ENCODE results near the gene TEX14.
A peak's percentile ranks its signal among the peaks of the same experiment; 100 is the strongest.
"Not testable (repeated sequence)": the region's sequence is repeated elsewhere in the genome, so short reads cannot be mapped to it uniquely, and the experiment has no call there.

TEX14 gene

GRCh38 chr17:58556833-58557250, 135.0 kb downstream of the TEX14 start:
- no peak for DNase-seq

- not testable (repeated sequence) for DNase-seq
Measured at GRCh38 chr17:58555109-58555508, 136.7 kb downstream of the TEX14 start.

- no peak for DNase-seq
Measured at GRCh38 chr17:58541249-58541648, 150.6 kb downstream of the TEX14 start.

GRCh38 chr17:58539698-58540097, 152.1 kb downstream of the TEX14 start:
- no peak for DNase-seq

GRCh38 chr17:58538811-58539409, 152.9 kb downstream of the TEX14 start:
- DNase-seq = no peak

- DNase-seq = no peak
Measured at GRCh38 chr17:58537266-58537665, 154.6 kb downstream of the TEX14 start.

- no peak for DNase-seq
Measured at GRCh38 chr17:58536542-58536941, 155.3 kb downstream of the TEX14 start.

GRCh38 chr17:58535431-58535830, 156.4 kb downstream of the TEX14 start:
- DNase-seq = no peak

GRCh38 chr17:58534901-58535421, 156.9 kb downstream of the TEX14 start:
- DNase-seq = peak; percentile 9

- DNase-seq = no peak
Measured at GRCh38 chr17:58534331-58534730, 157.5 kb downstream of the TEX14 start.

GRCh38 chr17:58533616-58534188, 158.1 kb downstream of the TEX14 start:
- no peak for DNase-seq

GRCh38 chr17:58532555-58532951, 159.3 kb downstream of the TEX14 start:
- no peak for DNase-seq

GRCh38 chr17:58531661-58532554, 159.9 kb downstream of the TEX14 start:
- peak; percentile 36 for DNase-seq

GRCh38 chr17:58531122-58531521, 160.7 kb downstream of the TEX14 start:
- DNase-seq = no peak

GRCh38 chr17:58530655-58531054, 161.2 kb downstream of the TEX14 start:
- DNase-seq = no peak

GRCh38 chr17:58529275-58529674, 162.6 kb downstream of the TEX14 start:
- DNase-seq = no peak

- no peak for DNase-seq
Measured at GRCh38 chr17:58528443-58528842, 163.4 kb downstream of the TEX14 start.

- DNase-seq = no peak
Measured at GRCh38 chr17:58527949-58528348, 163.9 kb downstream of the TEX14 start.

GRCh38 chr17:58527306-58527705, 164.5 kb downstream of the TEX14 start:
- DNase-seq = no peak

GRCh38 chr17:58525239-58525638, 166.6 kb downstream of the TEX14 start:
- DNase-seq = no peak

- no peak for DNase-seq
Measured at GRCh38 chr17:58521680-58522079, 170.2 kb downstream of the TEX14 start.

- no peak for DNase-seq
Measured at GRCh38 chr17:58520843-58521430, 170.9 kb downstream of the TEX14 start.

- DNase-seq = peak; percentile 100
Measured at GRCh38 chr17:58517928-58518609, 173.8 kb downstream of the TEX14 start.
